CD4-positive, alpha-beta T cell treated with Interleukin-10 for 1 hour (primary cell): ENCODE data around the gene GOLGA8Q.
"Not testable (repeated sequence)": the region's sequence is repeated elsewhere in the genome, so short reads cannot be mapped to it uniquely, and the experiment has no call there.

Source experiments
- DNase-seq: peaks from one replicate; pipeline ENCODE4 v3.0.0-alpha.2; 2020

GOLGA8Q gene

GRCh38 chr15:30551750-30552149 lies at the start of gene GOLGA8Q:
TSS of gene GOLGA8Q (plus strand) at chr15:30552050. CDS start at chr15:30552078, 28 bp downstream.
- DNase-seq = not testable (repeated sequence)

- DNase-seq = not testable (repeated sequence)
Observed at GRCh38 chr15:30502904-30503781, 48.7 kb upstream of the GOLGA8Q start.

GRCh38 chr15:30504162-30504843 lies 47.5 kb upstream of the GOLGA8Q start:
- DNase-seq = not testable (repeated sequence)

GRCh38 chr15:30514545-30514944 lies 37.3 kb upstream of the GOLGA8Q start:
- DNase-seq = not testable (repeated sequence)

GRCh38 chr15:30523453-30524243 lies 28.2 kb upstream of the GOLGA8Q start:
- DNase-seq = not testable (repeated sequence)

- DNase-seq = not testable (repeated sequence)
Observed at GRCh38 chr15:30525912-30526311, 25.9 kb upstream of the GOLGA8Q start.

GRCh38 chr15:30529049-30529448 lies 22.8 kb upstream of the GOLGA8Q start:
- DNase-seq = not testable (repeated sequence)

GRCh38 chr15:30566949-30567348 lies 15.1 kb downstream of the GOLGA8Q start:
- DNase-seq = peak; percentile 2

- not testable (repeated sequence) for DNase-seq
Observed at GRCh38 chr15:30573012-30573491, 21.2 kb downstream of the GOLGA8Q start.

GRCh38 chr15:30579394-30579970 lies 27.6 kb downstream of the GOLGA8Q start:
- not testable (repeated sequence) for DNase-seq

GRCh38 chr15:30580716-30581115 lies 28.9 kb downstream of the GOLGA8Q start:
- DNase-seq = not testable (repeated sequence)

GRCh38 chr15:30598953-30599352 lies 47.1 kb downstream of the GOLGA8Q start:
- DNase-seq = peak; percentile 19

GRCh38 chr15:30603796-30604195 lies 51.9 kb downstream of the GOLGA8Q start, which contains the start of gene GOLGA8H:
TSS of gene GOLGA8H (plus strand) at chr15:30604028. CDS start at chr15:30604126, 98 bp downstream.
- not testable (repeated sequence) for DNase-seq
